Thyroid gland (tissue), 4 donors: ENCODE data around the gene RPL39L.

ENCODE experiments used
- CTCF ChIP-seq, 6 experiments: fragments of 200-600 bp in 3 of 6; fragments of 450-650 bp in 3 of 6; sonication (generic) in 3 of 6; IDR thresholded peaks; one replicate each; pipeline ENCODE4 v1.5.1; 2016 to 2019; ENCODE audit warnings: antibody characterized with exemption in 6 of 6, mild to moderate bottlenecking in 2 of 6, inconsistent platforms in 1 of 6, moderate library complexity in 1 of 6
- POLR2A ChIP-seq, 2 donors: fragments of 450-650 bp; IDR thresholded peaks; one replicate each; pipeline ENCODE4 v1.6.1; 2017; ENCODE audit warnings: antibody characterized with exemption in 2 of 2, mild to moderate bottlenecking in 2 of 2, moderate library complexity in 1 of 2

GRCh38 chr3:187082758-187083375, 56.4 kb downstream of the RPL39L start:
- TF ChIP-seq CTCF (IDR thresholded peaks at IDR 0.05) (no peak), POLR2A (IDR thresholded peaks at IDR 0.05) (no peak)
